Stimulated activated CD4-positive, alpha-beta T cell treated with anti-CD3 and anti-CD28 coated beads, Interleukin-12 subunit alpha, Interleukin-12 subunit beta, amount 100 ng/mL, for 24 hours (primary cell): ENCODE data around the gene CLDN19.

Experiments
- DNase-seq, 2 experiments: peaks; one replicate each; pipeline ENCODE4 v3.0.0-alpha.2; 2020; ENCODE audit warnings: low read depth in 2 of 2

Gene CLDN19

GRCh38 chr1:42739753-42740700 is at the start of gene CLDN19:
CLDN19 (minus strand) TSS chr1:42740236; CDS start chr1:42740063, 173 bp downstream.
- DNase-seq: no peak

DNA sequence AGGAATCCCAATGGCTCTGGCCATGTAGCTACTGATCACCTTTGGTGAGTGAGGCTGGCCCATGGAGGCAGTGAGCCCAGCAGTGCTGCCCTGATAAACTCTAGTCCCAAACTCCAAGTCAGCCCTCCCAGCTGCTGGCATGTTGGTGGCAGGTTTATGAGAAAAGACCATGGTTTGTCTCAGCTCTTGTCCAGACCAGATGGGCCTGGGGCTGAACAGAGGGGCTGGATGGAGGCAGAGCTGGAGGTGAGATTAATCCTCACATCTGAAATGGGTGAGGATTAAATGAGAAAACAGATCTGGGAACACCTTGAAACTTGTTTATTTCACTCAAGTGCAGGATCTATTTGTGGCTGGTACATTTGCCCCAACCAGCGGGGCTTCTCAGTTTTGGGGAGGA is 48.0 kb upstream of the CLDN19 start:
- no peak for DNase-seq

- DNase-seq: no peak
Measured at GRCh38 chr1:42786097-42786496, 46.1 kb upstream of the CLDN19 start.

DNA sequence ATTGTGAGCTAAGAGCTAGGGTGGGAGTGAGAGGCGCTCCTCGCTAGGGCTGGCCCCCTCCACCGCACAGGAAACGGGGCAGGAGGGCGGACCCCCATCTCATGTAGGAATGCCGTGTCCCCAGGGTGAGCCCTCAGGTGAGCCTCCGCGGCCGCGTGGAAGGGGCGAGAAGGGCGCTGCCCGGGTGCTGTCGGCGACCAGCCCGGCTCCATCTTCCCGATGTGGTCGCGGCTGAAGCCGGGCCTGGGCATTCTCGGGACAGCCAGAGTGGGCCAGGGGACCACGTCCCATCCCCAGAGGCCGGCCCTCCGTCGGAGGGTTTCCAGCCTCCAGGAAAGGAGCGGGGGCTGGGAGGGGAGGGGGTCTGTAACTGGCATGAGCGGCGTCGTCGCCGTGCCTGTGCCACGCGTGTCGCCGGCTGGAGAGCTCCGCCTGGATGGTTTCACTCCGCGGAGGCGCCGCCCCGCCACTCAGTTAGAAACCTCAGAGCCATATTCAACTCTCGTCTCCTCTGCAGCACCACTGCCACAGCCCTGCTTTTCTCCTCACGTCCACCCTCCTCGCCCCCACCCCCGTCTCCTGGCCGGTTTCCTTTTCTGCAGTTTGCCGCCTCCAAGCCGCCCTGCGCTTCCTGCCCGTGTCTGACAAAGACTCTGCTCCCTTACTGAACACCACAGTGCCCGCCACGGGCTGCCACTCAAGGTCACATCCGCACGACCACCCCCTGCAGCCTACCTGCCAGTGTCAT is 45.1 kb upstream of the CLDN19 start, which contains the start of gene TMEM269:
Gene TMEM269, plus strand, starts transcription at position 46 of the 748 bp plus-strand sequence. CDS start 4,903 bp downstream, outside the sequence.
- peak in 1 of 2 experiments; percentile 28 for DNase-seq

DNA sequence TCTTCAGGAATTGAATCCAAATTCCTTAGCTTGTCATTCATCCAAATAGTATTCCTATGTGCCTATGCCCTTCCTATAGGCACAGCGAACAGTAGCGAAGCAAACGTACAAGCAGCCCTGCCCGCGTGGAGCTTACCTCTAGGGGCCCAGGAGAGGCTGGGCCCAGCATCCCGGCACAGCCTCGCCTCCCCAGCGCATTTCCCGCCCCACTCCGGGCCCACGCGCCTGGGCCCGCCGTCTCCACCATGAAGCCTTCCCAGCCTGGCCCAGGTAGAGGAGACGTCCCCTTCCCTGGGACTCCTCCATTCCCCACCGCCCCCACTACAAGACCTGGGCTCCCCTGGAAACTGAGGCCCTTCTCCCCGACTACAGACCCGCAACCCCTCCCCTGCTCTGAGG is 44.5 kb upstream of the CLDN19 start:
- DNase-seq: no peak

DNA sequence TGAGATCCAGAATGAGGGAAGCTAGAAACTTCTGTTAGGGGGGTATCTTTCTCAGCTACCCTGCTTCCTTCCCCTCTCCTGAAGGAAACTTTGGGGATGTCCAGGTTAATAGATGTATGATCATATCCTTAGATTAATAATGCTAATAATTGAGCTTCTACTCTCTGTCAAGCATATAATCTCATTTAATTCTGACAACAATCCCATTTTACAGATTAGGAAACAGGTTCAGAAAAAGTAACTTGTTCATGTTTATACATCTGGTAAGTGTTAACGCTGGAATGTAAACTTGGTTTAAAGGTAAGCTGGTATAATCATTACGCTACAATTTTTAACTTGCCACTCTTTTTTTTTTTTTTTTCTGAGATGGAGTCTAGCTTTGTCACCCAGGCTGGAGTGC is 43.1 kb upstream of the CLDN19 start:
- DNase-seq: no peak

GRCh38 chr1:42780176-42780575 is 40.1 kb upstream of the CLDN19 start:
- no peak for DNase-seq

DNA sequence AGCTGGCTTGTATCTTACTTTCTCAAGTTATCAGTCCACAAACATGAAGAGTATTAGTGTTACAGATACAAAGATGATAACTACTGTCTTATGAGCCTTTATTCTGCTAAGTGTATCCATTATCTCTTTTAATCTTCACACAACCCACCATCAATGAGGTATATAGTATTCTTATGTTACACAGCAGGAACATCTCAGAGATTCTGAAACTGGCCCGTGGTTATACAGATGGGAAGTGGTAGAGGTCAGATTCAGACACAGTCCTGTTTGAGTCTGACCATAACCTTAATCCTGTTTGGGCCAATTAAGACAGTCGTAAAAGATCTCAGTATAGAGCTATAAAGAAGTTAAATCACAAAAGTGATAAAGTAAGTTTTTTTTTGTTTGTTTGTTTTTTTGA is 39.7 kb upstream of the CLDN19 start:
- DNase-seq: no peak

GRCh38 chr1:42777852-42778251 is 37.8 kb upstream of the CLDN19 start:
- peak in 1 of 2 experiments; percentile 9 for DNase-seq

DNA sequence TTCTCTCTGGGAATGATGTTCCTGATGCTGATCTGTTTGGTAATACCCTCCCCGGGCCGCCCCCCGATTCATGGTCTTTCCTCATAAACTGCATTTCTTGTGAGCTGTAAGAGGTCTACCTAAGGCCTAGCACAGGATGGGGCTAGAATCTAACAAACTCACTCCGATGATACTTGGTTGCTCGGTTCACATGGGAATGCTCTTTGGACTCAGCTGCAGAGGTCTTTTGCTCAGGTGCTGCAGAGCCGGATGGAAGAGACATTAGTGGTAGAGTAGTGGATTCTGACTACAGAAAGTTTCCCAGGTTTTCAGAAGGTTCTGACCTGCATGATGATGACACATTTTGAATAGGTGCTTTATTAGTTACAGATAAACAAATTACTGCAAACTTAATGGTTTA is 36.5 kb upstream of the CLDN19 start:
- DNase-seq: no peak

DNA sequence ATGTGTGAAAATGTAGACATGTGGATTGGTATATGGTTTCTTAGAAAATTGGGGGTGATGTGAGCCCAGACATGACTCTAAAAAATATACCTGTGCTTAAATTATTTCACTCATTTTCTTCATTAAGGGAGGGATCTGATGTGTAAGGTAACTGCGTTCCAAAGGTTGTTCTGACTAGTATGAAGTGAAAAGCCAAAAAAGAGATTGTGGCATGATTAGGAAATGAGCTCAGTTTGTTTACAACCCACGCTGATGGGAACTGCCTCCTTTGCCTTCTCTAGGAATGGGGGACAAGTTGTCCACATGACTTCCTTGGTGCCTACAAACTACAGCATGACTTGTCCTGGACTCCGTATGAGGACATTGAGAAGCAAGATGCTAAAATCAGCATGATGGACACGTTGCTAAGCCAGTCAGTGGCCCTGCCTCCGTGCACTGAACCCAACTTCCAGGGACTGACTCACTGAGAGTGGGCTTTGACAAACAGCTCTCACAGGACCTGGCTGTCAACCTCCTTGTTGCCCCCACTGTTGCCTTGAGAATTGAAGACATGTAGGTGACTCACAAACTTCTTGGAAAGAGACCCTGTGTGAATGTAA is 35.0 kb upstream of the CLDN19 start:
- no peak for DNase-seq

DNA sequence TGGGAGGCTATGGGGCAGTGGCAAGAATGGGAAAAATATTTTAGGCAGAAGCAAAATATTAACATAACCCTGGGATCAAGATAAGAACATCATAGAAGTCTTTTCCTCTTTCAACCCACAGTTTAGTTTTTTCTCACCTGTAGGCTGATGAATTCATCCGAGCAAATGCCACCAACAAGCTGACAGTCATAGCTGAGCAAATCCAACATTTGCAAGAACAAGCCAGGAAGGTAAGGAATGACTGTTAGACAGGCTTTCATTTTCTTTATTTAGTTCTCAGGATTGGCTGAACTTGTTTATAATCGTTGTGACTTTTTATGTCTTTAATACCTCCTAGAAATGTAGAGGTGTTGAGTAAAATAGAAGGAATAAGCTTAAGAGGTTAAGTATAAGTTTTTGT is 33.4 kb upstream of the CLDN19 start:
- no peak for DNase-seq

GRCh38 chr1:42769811-42770210 is 29.8 kb upstream of the CLDN19 start:
- DNase-seq: no peak

DNA sequence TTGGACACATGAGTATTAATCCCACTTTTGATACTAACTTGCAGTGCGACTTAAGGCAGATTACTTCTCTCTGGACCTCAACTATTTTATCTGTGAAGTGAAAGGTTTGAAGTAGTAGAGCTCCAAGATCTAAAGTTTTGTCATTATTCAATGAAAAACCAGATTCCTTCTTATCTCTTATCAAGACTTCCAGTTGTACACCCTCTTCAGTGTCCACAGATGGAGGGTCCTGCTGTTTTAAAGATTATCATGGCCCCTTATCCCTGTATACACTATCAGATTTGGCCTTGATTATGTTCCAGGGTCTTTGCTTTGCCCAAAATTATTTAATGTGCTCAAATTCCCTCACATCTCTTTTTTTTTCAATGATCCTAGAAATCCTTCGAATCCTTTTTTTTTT is 28.1 kb upstream of the CLDN19 start:
- DNase-seq: no peak

GRCh38 chr1:42767510-42768000 is 27.5 kb upstream of the CLDN19 start:
- DNase-seq: no peak

GRCh38 chr1:42766741-42767509 is 26.9 kb upstream of the CLDN19 start, which contains the start of the genes C1orf50 and P3H1:
C1orf50 (plus strand) TSS chr1:42767249; CDS start chr1:42767312, 63 bp downstream.
P3H1 (minus strand) TSS chr1:42767028; CDS start chr1:42766971, 57 bp downstream.
- peak; percentile 99 for DNase-seq

DNA sequence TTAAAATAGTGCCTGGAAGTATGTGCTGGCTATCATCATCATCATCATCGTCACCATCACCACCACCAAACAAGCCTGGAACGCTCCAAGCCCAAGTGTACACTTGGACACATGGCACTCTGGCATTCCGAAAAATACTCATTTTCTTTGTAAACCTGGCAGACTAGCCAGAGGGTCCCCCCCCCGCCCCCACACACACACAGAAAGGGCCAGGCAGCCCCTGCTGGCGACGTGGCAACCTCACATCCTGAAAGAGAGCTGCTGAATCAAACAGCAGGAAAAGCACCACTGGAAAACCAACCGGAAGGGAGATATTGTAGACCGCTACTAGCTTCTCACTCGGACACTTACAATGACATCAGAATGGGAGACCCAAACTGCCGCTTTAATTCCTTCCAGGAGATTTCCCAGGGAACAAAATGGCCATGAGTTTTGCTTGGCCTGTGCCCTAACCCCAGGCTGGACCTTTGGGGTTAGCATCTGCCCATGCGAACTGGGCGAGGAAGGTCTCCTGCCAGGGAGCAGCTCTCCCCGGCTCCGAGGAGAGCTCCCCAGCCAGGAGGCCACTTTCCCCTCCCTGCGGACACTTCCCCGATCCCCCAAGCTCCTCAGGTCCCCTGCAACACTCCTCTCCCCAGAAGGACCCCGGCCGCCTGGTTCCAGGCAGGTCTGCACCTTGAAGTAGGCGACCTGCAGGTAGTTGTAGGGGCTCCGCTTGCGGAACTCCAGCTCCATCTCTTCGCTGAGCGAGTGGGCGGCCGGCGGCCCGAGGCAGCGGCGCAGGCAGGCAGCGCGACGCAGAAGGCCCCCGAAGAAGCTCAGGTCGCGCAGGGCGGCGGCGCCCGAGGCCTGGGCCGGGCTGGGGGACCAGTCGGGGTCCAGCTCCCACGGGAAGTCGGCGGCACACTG is 26.1 kb upstream of the CLDN19 start:
- DNase-seq: peak in 1 of 2 experiments; percentile 42

- no peak for DNase-seq
Measured at GRCh38 chr1:42765269-42765668, 25.2 kb upstream of the CLDN19 start.

DNA sequence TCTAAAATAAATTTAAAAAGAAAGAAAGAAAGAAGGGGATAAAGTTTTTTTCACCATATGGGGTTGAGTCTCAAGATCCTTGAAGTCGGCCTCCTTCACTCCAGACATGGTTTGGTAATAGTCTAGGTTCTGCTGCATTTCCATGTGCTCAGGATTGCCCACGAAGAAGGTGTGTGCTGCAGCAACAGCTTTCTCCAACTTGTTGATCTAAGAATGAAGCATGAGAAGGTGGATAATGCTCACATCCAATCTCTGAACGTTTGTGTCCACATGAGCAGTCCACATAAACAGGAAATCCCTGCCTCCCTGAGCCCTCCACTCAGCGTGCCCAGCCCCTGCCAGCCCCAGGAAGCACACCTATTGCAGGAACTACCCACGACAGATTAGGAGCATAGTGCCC is 22.2 kb upstream of the CLDN19 start:
- no peak for DNase-seq

- DNase-seq: no peak
Measured at GRCh38 chr1:42761567-42761966, 21.5 kb upstream of the CLDN19 start.
